Suppressor macrophage treated with lipopolysaccharide for 1 hour (primary cell): ENCODE measurements around the gene UHMK1.

Source experiments
- DNase-seq, 3 donors: peaks; one replicate each; pipeline ENCODE4 v3.0.0-alpha.2; 2020 to 2022

UHMK1 gene

DNA sequence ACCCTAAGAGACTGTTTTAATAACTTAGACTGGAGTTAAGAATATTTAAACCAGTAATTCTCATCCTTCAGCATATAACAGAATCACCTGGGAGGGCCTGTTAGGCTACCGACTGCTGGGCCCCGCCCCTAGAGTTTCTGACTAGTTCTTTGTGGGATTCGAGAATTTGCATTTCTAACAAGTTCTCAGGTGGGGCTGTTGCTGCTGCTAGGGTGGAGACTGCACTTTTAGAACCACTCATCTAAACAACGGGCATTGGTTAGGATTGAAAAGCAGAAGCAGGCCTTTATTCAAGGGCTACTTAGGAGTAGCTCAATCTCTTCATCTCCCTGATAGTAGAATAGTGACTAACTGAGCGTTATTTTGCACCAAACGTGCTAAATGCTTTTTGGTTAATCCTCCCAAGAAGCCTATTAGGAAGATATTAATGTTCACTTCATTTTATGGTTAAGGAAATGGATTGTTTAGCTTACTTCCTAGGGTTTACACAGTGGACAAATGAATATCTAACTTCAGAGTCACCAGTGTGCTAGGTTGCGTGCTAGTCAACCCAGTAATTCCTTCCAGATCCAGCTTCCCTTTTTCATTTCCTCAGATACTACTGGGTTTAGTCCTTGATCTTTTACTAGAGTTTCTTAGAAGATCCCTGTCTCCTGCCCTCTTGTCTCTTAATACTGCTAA, 32.8 kb downstream of the UHMK1 start:
- peak; percentile 39 to 59 (median 50) for DNase-seq

DNA sequence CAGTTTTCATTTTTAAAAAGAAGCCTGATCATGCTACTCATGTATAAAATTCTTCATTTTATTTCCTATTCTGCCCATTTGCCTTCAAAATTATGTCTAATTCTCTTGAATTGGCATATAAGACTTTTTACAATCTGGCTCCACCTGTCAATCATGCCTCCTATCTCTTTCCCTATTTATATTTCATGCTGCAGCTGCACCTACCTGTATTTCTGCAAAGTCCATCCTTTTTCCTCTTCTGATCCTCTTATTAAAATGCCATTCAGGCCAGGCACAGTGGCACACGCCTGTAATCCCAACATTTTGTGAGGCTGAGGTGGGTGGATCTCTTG, 33.3 kb downstream of the UHMK1 start:
- no peak for DNase-seq

DNA sequence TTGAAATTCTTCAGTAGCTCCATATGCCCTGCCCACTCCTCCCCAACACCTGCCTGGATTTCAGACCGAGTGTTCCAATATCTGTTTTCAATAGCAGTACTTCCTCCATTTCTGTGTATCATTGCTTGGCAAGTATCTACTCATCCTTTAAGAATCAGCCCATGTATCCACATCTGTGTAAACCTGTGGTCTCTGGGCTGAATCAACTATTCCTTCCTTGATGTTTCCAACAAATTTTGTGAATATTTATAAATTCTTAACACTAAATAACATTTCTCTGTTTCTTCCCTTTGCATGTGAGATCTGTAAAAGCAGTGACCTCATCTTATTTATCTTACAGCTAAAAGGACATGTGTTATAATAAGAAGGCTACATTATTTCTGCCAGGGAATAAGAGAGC, 37.9 kb downstream of the UHMK1 start:
- no peak for DNase-seq

DNA sequence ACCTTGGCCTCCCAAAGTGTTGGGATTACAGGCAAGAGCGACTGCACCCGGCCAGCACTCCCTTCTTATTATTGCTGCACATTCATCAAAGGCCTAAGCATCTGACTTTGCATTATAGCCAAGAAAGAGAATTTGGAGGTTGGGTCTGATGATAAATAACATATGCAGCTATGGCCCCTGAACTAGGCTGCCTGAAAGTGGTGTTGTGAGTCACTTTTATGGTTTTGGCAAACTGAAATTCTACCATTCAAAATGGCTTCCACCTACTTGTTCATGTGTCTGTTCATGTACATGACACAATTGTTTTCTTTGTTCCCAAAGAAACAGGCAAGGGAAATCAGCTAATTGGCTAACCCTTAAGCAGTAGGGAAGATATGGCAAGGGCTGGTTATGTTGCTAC, 38.9 kb downstream of the UHMK1 start:
- DNase-seq = no peak

DNA sequence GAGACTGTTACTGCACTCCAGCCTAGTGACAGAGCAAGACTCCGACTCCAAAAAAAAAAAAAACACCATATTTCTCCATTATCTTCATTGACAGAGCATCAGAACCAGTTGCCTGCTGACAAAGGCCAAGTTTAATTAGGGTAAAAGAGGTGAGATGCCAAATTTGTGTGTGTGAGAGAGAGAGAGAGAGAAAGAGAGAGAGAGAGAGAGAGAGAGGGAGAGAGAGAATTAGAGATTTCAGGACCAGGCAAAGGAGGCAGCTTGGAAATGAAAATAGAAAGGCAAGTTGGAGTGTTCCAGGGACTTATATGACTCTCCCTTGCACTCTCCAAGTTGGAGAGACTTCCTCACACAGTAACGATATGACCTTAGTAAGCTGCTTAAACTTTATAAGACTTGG, 39.6 kb downstream of the UHMK1 start:
- DNase-seq = no peak

DNA sequence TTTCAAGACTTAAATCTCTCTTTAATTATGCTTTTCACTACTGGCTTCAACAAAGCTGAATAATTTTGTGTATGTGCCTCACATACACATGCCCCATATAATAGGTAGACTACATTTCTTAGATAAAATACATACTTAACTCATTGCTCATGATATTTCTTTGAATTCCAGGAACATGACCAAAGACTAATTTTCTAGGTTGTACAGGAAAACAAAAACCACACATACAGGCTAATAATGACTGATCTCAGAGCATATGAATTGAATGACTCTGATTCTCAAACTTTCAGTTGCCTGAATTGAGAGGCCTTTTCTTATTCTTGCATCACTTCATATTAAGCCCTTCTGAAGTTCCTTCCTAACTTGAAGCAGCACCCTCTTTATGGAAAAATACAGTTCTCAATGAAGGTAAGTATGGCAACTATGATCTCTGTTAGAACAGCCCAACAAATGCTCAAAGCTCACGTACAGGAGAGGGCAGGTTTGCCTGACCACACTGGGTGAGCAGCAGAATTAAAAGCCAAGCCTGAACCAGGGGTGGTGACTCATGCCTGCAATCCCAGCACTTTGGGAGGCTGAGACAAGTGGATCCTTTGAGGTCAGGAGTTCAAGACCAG, 41.3 kb downstream of the UHMK1 start:
- no peak for DNase-seq

DNA sequence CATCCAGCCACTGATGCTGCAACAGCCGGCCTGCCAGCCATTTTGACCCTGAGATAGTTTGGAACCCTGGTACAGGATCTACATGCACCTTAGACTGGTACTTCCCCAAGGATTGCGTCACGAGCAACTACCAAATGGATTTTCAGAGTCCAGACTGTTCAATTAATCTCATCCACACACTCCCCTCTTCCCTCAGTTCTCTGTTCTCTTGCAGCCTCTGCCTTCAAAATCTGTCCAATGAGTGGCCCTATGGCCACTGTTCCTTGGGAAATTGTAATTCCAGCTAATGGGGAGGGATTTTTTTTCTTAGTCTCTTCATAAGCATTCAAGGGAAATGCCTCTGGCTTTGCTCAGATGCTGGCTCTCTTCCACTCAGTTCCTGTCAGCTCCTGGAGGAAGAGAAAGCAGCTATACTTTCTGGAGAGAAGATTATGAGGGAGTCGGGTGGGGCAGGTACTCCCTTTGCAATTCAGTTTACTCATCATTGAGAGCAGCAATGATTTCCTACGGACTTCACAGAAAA, 44.1 kb downstream of the UHMK1 start:
- no peak for DNase-seq

DNA sequence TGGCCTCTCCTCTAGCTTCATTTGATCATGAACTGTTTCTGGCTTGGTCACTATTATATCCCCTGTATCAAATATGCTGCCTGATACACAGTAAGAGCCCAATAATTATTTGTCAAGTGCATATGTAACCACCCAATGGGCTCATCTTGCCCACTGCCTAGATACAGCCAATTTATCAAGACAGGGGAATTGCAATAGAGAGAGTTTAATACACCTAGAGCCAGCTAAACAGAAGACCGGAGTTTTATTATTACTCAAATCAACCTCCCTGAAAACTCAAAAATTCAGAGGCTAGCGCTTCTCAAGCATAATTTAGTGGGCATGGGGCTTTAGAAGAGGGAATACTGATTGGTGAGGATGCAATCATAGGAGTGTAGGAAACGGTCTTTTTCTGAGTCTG, 45.6 kb downstream of the UHMK1 start:
- no peak for DNase-seq

DNA sequence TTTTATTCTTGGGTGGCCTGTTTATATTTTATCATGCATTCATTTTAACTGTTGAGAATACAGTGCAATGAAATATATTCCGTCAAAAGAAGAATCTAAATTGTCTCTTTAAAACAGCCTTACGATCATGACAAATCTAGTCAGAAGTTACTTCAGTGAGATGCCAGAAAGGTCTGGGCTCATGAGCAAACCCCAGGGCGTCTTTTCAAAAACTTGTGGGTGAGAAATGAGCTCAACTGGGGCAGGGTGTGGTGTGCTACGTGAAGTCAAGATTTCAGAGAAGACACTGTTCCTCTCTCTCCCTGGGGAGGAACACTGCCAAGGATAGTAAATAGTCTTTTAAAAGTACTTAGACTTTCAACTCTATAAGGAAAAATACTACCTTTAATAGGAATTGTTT, 50.6 kb downstream of the UHMK1 start:
- DNase-seq = no peak

DNA sequence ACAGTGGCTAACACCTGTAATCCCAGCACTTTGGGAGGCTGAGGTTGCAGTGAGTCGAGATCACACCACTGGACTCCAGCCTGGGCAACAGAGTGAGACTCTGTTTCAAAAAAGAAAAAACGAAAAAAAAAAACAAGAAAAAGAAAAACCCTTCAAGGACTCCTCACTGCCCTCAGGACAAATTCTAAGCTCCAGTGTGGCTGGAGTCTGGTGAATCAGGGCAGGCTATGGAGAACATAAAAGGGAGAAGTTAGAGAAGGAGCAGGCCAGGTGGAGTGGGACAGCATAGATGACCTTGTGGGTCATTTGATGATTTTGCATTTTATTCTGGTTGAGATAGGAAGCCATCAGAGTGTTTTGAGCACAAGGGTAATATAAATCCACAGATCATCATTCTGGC, 51.4 kb downstream of the UHMK1 start:
- no peak for DNase-seq

DNA sequence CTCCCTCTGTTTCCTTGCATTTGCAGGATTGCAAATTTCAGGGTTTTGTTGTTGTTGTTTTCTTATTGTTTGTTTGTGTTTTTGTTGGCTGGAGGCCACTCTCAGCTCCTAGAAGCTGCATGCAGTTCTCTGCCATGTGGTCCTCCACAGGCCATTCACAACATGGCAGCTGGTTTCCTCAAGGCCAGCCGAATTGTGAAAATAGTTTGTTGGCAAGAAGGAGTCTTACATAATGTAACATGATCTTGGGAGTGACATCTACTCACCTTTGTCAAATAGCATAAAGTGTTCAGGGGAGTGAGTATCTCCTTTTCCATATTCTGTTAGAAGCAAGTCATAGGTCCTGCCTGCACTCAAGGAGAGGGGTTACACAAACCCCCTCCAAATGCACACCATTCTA, 53.3 kb downstream of the UHMK1 start:
- DNase-seq = no peak

DNA sequence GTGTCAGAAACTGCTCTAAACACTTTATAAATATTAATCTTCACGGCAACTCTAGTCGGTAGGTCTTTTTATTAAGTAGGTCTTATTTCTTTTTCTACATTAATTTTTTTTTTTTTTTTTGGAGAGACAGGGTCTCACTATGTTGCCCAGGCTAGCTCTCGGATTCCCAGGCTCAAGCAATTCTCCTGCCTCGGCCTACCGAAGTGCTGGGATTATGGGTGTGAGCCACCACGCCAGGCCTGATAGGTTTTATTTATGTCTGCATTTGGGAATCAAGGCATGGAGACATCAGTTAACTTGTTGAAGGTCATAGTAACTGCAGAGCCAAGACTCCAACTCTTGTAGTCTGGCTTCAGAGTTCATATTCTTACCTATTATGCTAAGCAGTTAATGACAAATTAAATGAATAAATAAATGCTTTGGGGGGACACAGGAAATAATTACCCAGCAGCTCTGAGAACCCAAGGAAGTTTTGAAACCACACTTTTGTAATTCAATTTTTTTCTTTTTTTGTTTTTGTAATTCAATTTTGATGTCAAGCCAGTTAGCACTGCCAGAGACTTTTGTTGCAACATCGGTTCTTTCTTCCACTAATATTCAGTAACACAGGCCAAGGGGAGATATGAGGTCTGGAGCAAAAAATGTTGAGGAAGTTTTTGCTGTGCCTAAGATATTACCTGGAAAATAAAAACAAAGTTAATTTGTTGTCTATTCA, 54.5 kb downstream of the UHMK1 start:
- DNase-seq = no peak

DNA sequence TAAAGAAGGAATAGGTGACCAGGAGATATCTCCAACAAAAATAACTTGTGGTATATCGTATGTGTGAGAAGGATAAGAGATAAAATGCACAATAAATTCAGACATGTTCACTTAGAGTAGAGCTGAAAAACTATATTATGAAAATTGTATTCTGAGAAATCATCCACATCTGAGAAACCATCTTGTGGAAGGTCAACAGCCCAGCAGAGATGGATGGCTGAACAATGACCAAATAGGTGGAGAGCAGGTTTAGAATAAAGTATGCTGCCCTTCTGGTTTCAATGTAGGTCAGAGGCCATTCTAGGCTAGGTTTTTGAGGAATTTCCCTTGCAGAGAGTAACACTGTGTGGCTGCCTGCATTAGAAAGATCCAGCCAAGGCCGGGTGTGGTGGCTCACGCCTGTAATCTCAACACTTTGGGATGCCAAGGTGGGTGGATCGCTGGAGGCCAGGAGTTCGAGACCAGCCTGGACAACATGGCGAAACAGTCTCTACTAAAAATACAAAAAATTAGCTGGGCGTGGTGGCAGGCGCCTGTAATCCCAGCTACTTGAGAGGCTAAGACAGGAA, 55.1 kb downstream of the UHMK1 start:
- no peak for DNase-seq

DNA sequence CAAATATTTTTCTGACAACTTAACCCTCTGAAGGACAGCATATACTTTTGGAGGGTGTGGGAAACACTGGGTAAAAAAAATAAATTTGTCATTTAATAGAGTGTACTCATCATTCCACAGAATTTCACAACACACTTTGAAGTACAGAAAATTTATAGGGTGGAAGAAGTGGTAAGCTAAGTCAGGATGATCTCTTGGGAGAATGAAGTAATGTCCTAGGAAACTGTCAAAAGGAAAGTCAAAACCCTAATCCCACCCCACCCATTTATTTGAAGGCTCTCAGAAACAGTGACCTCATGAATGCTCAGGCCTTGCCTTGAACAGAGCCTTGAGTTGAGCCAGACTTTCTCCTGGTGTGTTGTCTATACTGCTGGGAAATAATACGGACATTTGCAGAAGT, 56.6 kb downstream of the UHMK1 start:
- no peak for DNase-seq

DNA sequence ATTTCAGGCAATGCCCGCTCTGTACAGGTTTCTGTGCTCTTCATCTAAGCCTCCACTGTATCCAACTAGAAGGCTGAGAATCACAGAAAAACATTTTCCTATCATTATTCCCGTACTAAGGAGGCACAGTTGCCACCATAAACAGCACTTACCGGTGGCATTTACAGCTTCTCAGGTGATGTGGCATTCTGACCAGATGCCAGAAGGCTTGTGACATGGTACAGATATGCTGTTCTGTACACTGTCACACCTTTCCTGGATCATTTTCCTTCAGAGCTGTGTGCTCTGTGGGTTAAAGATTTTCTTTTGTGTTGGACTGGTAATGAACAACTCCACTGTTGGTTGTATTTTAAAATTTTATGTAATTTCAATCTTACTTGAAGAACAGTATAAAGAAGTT, 59.9 kb downstream of the UHMK1 start:
- no peak for DNase-seq

DNA sequence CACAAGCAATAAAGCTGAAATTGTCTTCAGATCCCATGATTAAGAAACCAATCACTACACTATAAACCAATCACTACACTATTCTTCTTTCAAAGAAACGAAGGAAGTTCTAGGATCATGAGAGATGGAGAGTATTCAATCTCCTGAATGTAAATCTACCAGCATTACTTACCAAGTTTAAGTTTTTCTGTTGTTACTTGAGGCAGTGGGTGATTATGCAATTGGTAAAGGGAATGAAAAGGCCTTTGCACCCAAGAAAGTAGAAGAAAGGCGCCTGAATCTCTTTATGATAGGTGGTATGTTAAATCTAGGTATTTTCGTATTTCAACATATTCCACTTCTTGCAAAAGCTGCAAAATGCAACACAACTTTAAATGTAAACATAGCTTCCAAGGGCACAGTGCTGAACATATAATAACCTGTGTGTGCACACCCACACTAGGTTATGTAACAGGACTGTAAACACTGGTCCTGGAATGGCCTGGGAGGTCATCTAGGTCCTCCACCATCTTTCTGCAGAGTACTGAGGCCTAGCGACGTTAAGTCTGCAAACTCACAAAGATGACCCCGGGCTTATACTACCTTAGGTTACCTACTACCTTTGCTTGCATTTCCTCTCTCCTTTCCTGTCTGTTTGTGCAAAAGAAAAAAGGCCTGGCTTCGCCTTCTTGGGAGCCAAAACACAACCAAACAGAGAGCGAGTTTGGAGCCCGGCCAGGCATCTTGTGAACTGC, 62.9 kb downstream of the UHMK1 start:
- peak in 1 of 3 donors; percentile 7 for DNase-seq

DNA sequence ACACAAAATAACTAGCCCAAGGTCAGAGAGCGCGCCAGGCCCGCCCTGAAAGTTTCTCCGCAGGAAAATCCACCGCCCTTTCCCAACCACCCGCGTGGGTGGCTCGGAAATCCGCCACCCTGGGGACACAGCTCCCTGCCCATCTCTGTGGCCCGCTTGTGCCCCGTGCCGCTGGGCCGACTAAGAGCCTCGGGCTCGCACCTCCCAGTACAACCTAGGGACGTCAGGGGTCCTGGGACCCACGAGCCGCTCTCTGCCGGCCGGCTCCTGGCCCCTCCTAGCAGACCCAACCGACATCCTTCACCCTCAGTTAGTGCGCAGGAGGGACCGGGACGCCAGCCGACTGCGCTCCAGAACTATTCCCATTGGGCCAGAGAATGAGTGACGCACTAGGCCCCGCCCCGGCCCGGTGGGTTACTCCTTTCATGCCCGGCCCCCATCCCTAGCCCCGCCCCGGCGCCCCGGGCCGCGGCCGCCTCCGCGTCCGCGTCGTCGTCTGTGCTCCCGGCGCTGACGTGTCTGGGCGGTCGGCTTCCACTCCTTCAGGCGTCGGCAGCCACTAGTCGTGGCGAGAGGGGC, 63.5 kb downstream of the UHMK1 start:
- peak; percentile 98 to 100 (median 100) for DNase-seq

DNA sequence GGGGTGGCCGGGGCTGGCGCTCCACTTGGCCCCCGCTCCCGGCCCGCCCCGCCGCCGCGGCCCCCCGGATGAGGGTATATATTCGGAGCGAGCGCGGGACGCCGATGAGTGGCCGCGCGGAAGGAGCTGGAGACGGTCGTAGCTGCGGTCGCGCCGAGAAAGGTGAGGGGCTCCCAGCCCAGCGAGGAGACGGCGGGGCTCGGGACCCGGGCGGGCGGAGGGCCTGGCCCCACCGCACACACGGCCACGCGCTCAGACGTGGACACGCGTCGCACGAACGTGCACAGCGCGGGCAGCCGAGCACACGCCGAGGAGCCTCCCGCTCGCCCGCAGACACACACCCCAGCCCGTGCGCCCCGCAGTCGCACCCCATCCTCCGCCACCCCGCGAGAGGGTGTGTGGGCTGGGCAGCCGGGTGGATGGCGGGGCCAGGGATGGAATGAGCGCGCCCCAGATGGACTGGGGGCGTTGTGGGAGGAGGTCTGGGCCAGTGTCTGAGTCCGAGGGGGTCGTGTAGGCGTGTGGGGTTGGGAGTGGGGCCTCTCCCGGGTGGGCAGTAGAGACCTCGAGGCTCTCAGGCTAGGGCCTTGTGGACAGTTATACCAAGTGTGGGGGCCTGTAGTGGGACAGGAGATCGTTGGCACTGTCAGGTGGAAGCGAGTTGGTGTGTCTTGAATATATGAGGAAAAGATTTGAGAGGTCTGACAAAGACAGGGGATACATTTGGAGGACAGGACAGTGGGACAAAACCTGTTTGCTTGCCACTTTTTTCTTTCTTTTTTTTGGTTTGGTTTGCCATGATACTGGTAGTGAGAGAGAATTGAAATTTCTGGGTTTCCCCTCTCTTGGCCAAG, 64.2 kb downstream of the UHMK1 start, which contains the start of gene UAP1:
UAP1 (plus strand) TSS at position 107 of the 854 bp plus-strand sequence. CDS start 4,347 bp downstream, outside the sequence.
- DNase-seq = no peak

DNA sequence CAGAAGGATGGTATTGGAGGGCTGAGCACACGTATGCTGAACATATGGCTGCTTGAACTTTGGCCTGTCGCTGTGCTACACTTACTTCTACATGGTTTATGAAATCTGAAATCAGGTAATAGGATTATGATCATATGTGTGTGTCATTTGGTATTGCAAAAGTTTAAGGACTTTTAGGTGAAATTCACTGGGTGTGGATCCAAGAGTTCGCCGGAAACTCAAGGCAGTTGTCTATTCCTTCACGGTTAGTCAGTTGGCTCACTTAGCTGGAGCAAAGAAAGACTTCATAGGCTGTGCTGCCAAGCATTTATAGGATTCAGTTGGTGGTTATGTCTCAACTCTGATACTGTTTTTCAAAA, 64.8 kb downstream of the UHMK1 start:
- peak; percentile 14 to 41 (median 21) for DNase-seq

DNA sequence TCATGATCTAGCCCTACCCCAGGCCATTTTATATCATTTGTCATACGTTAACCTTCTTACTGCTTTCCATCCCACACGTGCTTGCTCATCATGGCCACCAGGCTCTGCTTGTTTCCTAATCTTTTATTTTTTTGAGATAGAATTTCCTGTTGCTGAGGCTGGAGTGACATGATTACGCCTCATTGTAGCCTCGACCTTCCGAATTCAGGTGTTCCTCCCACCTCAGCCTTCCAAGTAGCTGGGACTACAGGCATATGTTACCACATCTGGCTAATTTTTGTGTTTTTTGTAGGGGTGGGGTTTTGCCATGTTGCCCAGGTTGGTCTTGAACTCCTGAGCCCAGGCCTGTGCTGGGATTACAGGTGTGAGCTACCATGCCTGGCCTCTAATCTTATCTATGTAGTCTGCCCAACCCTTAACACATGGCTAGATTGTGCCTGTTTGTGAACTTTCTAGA, 67.2 kb downstream of the UHMK1 start:
- DNase-seq = peak; percentile 21 to 48 (median 36)

DNA sequence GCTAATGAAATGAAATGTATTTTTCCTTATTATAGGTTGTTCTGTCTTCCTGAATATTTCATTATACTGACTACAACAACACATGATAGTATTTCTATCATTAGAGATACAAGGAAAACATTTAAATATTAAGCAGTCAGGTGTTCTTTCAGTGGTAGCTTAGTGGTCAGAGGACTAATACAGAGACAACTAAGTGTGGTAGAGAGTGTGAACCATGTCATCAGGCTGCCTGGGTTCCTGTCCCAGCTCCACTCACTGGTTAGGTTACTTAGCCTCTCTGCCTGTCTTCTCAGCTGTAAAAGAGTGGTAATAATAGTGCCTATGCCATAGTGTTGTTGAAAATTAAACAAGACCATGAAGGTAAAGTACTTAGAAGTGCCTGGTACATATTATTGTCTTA, 67.8 kb downstream of the UHMK1 start:
- DNase-seq = no peak

DNA sequence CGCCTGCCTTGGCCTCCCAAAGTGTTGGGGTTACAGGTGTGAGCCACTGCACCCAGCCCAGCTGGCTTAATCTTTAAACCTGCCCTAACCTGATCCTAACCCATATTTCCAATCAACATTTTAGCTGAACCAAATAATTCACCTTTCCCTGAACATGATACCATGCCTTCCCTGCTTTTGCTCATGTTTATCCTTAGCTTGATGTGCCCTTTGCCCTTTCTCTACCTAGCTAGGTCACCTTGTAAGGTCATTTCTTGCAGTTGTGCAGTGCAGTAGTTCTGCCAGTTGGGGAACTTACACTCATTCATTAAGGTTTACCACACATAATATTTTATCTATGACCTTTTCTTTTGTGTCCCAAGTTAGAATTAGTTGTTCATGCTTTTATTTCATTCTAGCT, 69.3 kb downstream of the UHMK1 start:
- DNase-seq = no peak
